Keratinocyte (primary cell): ENCODE measurements around the gene BPNT1.

ENCODE experiments used
- CTCF ChIP-seq, 3 experiments: IDR thresholded peaks in 1 of 3; conservative IDR thresholded peaks in 1 of 3; optimal IDR thresholded peaks in 1 of 3; 2 replicates in 2 of 3; 3 replicates in 1 of 3; pipeline versions ENCODE3 to v1.5.1; 2011; ENCODE audit warnings: low read length in 3 of 3, mild to moderate bottlenecking in 3 of 3, moderate library complexity in 2 of 3, control low read depth in 1 of 3, inconsistent platforms in 1 of 3; ENCODE audit not compliant: insufficient read depth in 2 of 3; ENCODE audit errors: extremely low read depth in 1 of 3
- EZH2 ChIP-seq: IDR thresholded peaks from one replicate; pipeline ENCODE4 v1.6.1; 2012; ENCODE audit warnings: inconsistent platforms, mild to moderate bottlenecking, low read length, moderate library complexity

DNA sequence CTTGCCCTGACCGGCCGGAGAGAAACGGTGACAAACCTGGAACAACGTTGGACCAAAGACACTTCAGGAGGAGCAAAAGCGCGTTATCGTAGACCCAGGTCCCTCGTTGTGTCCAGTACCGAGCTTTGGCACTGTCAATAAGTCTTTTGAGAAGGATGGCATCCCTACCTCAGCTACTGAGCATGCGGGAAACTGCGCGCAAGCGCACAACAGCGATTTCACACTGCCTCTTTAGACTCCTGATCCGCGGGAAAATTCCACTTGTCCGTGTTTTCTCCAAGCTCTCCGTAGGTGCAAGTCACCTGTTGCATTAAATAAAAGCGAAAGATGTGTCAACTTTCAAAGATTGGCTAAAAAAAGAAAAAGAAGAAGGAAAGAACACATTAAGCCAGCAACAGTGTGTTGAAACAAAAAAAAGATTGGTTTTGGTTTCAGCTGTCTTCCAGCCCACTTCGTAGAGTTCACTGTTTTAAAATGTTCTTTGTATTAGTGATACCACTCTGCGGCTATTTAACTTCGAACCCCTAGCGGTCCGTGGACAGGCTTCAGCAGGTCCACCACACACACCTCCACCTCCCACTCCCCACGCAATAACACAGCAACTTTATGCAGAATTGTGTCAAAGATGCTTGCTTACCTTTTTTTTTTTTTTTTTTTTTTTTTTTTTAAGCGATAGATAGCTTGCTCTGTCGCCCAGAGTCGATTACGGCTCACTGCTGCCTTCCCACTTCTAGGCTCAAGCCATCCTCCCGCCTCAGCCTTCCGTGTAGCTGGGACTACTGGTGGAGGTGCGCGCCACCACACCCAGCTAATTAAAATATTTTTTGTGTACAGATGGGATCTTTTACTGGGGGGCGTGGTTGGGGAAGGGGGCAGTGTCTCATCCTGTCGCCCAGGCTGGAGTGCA lies at the start of gene BPNT1:
- TF ChIP-seq CTCF (optimal IDR thresholded peaks at IDR 0.05 in 1 of 3, IDR thresholded peaks at IDR 0.05 in 1 of 3, conservative IDR thresholded peaks at IDR 0.05 in 1 of 3; ENCODE audit: extremely low read depth in 1 of 3, insufficient read depth in 2 of 3, low read length in 3 of 3) = peak in 1 of 3 experiments; percentile 9
- no peak for TF ChIP-seq EZH2
